Prostate gland (tissue), 2 donors: ENCODE measurements around the gene ERN1.

Source experiments
- CTCF ChIP-seq, 4 experiments: fragments of 200-600 bp in 2 of 4; fragments of 450-650 bp in 2 of 4; sonication (generic) in 2 of 4; IDR thresholded peaks; 1 replicate in 3 of 4; 2 replicates in 1 of 4; pipeline ENCODE4 v1.5.1; 2016 to 2019; ENCODE audit warnings: antibody characterized with exemption in 4 of 4, mild to moderate bottlenecking in 2 of 4, moderate library complexity in 2 of 4
- POLR2A ChIP-seq: fragments of 450-650 bp; IDR thresholded peaks from one replicate; pipeline ENCODE4 v1.6.1; 2016; ENCODE audit warnings: antibody characterized with exemption, mild to moderate bottlenecking

DNA sequence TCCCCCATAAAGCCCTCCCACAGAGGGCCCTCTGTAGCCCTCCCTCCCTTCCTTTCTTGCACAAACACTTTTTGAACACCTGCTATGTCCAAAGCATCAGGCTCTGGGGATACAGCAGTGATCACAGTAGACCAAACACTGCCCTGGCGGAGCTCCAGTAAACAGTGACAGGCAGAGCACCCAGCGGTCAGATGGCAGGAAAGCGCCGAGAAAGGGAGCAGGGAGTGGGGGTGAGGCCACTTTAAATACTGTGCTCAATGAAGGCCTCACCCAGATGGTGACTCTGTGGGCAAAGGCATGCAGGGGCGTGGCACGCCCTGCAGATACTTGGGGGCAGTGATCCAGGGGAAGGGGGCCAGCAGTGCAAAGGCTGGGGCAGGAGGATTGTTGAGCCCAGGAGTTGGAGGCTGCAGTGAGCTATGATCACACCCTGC lies 124.2 kb downstream of the ERN1 start:
- TF ChIP-seq CTCF (IDR thresholded peaks at IDR 0.05) (no peak), POLR2A (no peak)
